Psoas muscle (tissue), 8 donors: ENCODE results near the gene PPM1B. TPM values are rescaled to one million over a fixed set of nuclear protein-coding genes. Genes with fewer than 3 reads are reported as not detected.
A peak's percentile ranks its signal among the peaks of the same experiment; 100 is the strongest.
"Not testable (repeated sequence)": the region's sequence is repeated elsewhere in the genome, so short reads cannot be mapped to it uniquely, and the experiment has no call there.

ENCODE experiments used
- ATAC-seq, 4 donors: fragments of 200-7000 bp; cut with Tn5 transposase; one replicate each; pipeline ENCODE4 v1.9.1; 2020; ENCODE audit warnings: moderate library complexity in 3 of 4, mild to moderate bottlenecking in 2 of 4
- DNase-seq, 2 donors: peaks; one replicate each; pipeline ENCODE4 v3.0.0-alpha.2; 2020
- H3K27ac ChIP-seq: fragments of 200-600 bp; one replicate; pipeline ENCODE4 v1.8.0; 2022
- H3K27me3 ChIP-seq, 3 donors: fragments of 200-600 bp in 1 of 3; one replicate each; pipeline versions ENCODE4 v1.6.1 to v1.8.0; 2013 to 2022; ENCODE audit warnings: low read length in 2 of 3, mild to moderate bottlenecking in 2 of 3, moderate library complexity in 1 of 3; ENCODE audit not compliant: insufficient read depth in 3 of 3
- H3K36me3 ChIP-seq, 2 donors: fragments of 200-600 bp in 1 of 2; one replicate each; pipeline versions ENCODE4 v1.6.1 to v1.8.0; 2013 to 2022; ENCODE audit warnings: low read depth in 1 of 2, mild to moderate bottlenecking in 1 of 2, moderate library complexity in 1 of 2; ENCODE audit not compliant: insufficient read depth in 1 of 2
- H3K4me1 ChIP-seq: fragments of 200-600 bp; one replicate; pipeline ENCODE4 v1.8.0; 2022
- H3K4me3 ChIP-seq: fragments of 200-600 bp; one replicate; pipeline ENCODE4 v1.8.0; 2022; ENCODE audit warnings: mild to moderate bottlenecking
- H3K9me3 ChIP-seq: fragments of 200-600 bp; one replicate; pipeline ENCODE4 v1.8.0; 2022
- CTCF ChIP-seq: fragments of 200-600 bp; IDR thresholded peaks from one replicate; pipeline ENCODE4 v1.8.0; 2022; ENCODE audit warnings: antibody characterized with exemption
- WGBS, 3 donors: extraction: QIAGEN DNeasy Blood & Tissue Kit; methylation state at CpG; one replicate each; pipeline versions ENCODE4 v1.1.6 to v1.1.7; 2013; 5-methylcytosine and 5-hydroxymethylcytosine counted together
- intact Hi-C, 2 donors: fragments of 100-400 bp; cut with DNase I; formaldehyde crosslinking; loops; one replicate each; pipeline versions ENCODE4 v1.11.0 to v1.14.2; 2022
- polyA plus RNA-seq, 3 donors: library from polyadenylated mRNA; stranded (reverse); fragments of 200-250 nt; gene quantifications; one replicate each; pipeline ENCODE4 v1.2.3, GENCODE V29; 2013
- total RNA-seq, 4 donors: library from RNA; stranded (reverse); fragmentation: NEBNext Ultra II Directional in 2 of 4; extraction: Animal tissue kit (Norgen Biotek cat#: 25700) in 2 of 4; gene quantifications; one replicate each; pipeline versions ENCODE4 v1.2.1 to v1.2.4, GENCODE V29; 2021 to 2023
- donor health status: healthy with polysubstance abuse.
- donor health status: DM: no; HTN: no; CAD: no; lungs with moderate emphysema.
- donor health status: Bipolar disorder and iron deficiency.
- donor health status: healthy.
- donor health status: DM: yes; HTN: yes; CAD: no.
- donor health status: DM: no; HTN: no; CAD: no.
- donor health status: DM: no; HTN: no; CAD: no.
- donor health status: DM: yes; HTN: yes; CAD: no.

The PPM1B gene
- total and polyA plus RNA-seq, 7 donors = 17.4 to 244 (median 112) TPM

DNA sequence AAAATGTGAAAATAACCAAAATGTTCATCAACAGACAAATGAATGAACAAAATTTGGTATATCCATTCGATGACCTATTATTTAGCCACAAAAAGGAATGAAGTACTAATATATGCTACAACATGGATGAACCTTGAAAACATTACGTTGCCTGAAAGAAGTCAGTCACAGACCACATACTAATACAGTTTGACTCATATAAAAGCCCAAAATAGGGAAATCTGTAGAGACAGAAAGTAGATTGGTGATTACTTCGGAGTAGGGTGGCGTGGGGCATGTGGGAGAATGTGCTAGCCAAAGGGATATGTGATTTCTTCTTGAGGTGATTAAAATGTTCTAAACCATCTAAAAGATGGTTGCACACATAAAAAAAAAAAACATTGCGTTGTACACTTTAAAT, 44.2 kb upstream of the PPM1B start:
- Histone ChIP-seq H3K27me3 (no peaks in the 10 kb centered on the region), H3K4me1 (peaks cover 15% of the 10 kb centered on the region), H3K36me3 (no peaks in the 10 kb centered on the region), H3K27ac (no peak overlapping the region), H3K4me3 (no peak overlapping the region), H3K9me3 (no peaks in the 10 kb centered on the region)
- intact Hi-C loops = loop anchor here in 1 of 2 donors (2.0 kb wide), 1 partner anchor 34 kb away; no protein-coding TSS in a partner anchor
- ATAC-seq (no peak), DNase-seq (no peak)
- 92 to 97% (median 96%) methylated on average over 5 of the region's 5 CpGs for WGBS, 3 donors
- no peak for TF ChIP-seq CTCF

DNA sequence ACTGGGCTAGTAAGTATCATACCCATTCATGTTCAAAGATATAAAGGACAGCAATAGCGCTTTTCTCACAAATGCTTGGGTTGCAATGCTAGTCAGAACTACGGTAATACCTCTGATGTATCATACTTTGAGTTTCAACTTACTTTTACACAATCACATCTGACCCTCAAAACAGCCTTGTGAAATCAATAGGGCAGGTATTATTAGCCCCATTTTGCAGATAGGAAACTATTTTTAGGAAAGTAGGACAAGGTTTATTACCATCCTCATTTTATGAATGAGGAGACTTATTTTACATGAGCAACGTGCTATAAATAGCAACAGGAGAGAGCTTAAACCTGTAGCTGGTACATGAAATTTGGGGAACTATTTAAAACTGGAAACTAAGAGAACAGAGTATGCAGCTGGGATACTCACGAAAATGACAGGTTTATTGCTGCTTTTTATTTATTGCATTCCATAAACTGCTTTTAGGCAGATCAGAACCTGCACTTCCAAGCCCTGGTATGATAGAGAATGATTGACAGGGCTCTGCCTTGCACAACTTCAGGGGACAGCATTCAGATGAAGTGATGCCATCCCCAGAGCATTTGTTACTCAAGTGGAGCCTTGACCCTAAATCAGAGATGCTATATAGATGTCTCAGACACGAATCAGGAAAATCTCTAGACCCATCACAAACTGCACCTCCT, 42.4 kb upstream of the PPM1B start:
- DNase-seq (peak in 1 of 2 donors; percentile 21), ATAC-seq (peak; percentile 84 to 90 (median 88))
- peak overlapping the region; percentile 84 for H3K27ac ChIP-seq
- no peaks in the 10 kb centered on the region for H3K36me3 ChIP-seq
- H3K4me3 ChIP-seq = no peak overlapping the region
- H3K9me3 ChIP-seq = no peaks in the 10 kb centered on the region
- no peaks in the 10 kb centered on the region for H3K27me3 ChIP-seq
- H3K4me1 ChIP-seq = peaks cover 28% of the 10 kb centered on the region
- intact Hi-C loops = loop anchor here (2.0 kb wide), 1 partner anchor 43 kb away; the partner anchor contains the start of gene PPM1B (in 2 of the 2)
- 18 to 38% (median 22%) methylated on average over 5 of the region's 5 CpGs for WGBS, 3 donors
- TF ChIP-seq CTCF = no peak

DNA sequence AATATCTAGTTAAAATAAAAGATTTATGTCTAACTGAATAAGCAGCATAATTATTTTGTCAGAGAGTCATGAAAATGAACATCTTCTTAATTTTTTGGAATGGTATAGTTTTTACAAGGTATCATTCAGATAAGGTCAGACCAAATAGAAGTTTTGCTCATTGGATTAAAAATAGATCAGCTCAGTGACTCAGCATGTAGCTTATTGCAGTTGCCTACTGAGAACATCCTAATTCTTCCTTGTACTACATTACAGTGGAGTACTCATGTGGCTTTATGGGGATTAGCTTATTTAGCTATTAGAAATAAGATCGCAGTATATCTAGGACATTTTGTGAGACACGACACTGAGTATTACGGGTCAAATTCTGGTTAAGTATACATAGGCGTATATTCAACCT, 38.2 kb upstream of the PPM1B start:
- Histone ChIP-seq H3K27me3 (no peaks in the 10 kb centered on the region), H3K9me3 (no peaks in the 10 kb centered on the region), H3K4me1 (peaks cover 27% of the 10 kb centered on the region), H3K36me3 (no peaks in the 10 kb centered on the region), H3K4me3 (peak overlapping the region; percentile 33), H3K27ac (peak overlapping the region; percentile 83)
- WGBS, 3 donors = 19 to 38% (median 25%) methylated on average over 4 of the region's 4 CpGs
- no peak for TF ChIP-seq CTCF
- intact Hi-C loops = no loop called here
- peak; percentile 64 to 75 (median 68) for ATAC-seq
- no peak for DNase-seq

DNA sequence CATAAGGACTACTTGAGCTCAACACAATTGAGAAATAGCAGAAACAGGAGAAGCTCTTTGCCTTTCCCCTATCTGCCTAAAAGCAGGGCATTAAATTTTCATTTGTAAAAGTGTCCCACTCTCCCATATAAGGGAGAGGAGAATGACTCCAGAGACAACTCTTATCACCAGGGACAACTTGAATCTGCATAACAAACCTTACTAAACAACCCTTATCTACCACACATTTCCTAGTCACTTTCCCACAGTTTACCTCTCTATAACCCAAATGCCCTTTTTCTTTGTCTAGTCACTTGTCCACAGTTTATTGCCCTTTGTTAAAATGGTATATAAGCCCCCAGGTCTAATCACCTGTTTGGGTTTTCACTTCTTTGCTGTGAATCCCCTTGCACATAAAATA, 37.5 kb upstream of the PPM1B start:
- no peak for TF ChIP-seq CTCF
- Histone ChIP-seq H3K4me3 (no peak overlapping the region), H3K27ac (peak overlapping the region; percentile 83), H3K4me1 (peaks cover 25% of the 10 kb centered on the region), H3K9me3 (no peaks in the 10 kb centered on the region), H3K36me3 (no peaks in the 10 kb centered on the region), H3K27me3 (no peaks in the 10 kb centered on the region)
- DNase-seq (no peak), ATAC-seq (peak in 1 of 4 donors; percentile 8)
- intact Hi-C loops = no loop called here

GRCh38 chr2:44133602-44134001, 35.1 kb upstream of the PPM1B start:
- H3K36me3 ChIP-seq, DNase-seq, ATAC-seq, H3K27me3 ChIP-seq, H3K27ac ChIP-seq, H3K9me3 ChIP-seq, intact Hi-C loops, H3K4me3 ChIP-seq: not testable (repeated sequence)
- H3K4me1 ChIP-seq = peaks cover 26% of the 10 kb centered on the region
- WGBS, 3 donors = 73 to 93% (median 82%) methylated on average over 3 of the region's 3 CpGs
